ENCODE results near the gene PRRC2B. TPM values are rescaled to one million over a fixed set of nuclear protein-coding genes. Genes with fewer than 3 reads are reported as not detected.
"Not testable (repeated sequence)": the region's sequence is repeated elsewhere in the genome, so short reads cannot be mapped to it uniquely, and the experiment has no call there.

The PRRC2B gene
- total RNA-seq, 2 donors from 2014 or later = 94.7 to 197 TPM

DNA sequence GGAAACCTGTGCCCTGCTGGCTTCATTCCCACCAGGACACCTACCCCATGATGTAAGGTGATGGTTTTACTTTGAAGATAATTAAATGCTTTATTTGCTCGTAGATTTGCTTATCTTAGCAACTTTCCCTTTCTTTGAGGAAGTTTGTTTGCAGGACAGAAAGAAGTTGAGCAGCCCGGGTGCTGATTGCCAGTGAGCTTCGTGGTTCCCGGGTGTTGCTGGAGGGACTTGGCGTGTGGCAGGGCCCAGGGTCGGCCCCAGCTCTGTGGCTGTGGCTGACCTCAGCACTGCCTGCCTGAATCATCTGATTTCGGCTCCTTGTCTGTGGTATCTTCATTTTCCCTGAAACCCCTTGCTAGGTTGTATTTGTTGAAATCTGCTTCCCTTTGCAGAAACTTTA is 117.5 kb downstream of the PRRC2B start:
- DNase-seq (ENCODE audit: low spot score) = no peak
- Histone ChIP-seq H3K27ac (no peak overlapping the region), H3K36me3 (peaks cover 0 to 21% of the 10 kb centered on the region in 2 donors), H3K9me3 (no peaks in the 10 kb centered on the region), H3K4me1 (replicated peaks) (no peaks in the 10 kb centered on the region), H3K4me3 (no peak overlapping the region), H3K27me3 (replicated peaks; ENCODE audit: insufficient read depth) (no peaks in the 10 kb centered on the region)
- WGBS = 63% methylated on average over 7 of the region's 7 CpGs
- intact Hi-C loops (cut with DNase I) = loop anchor here (10.0 kb wide), 1 partner anchor 233 kb away; the partner anchor contains the start of gene RAPGEF1
- TF ChIP-seq POLR2AphosphoS5 (IDR thresholded peaks at IDR 0.05) (no peak), POLR2A (IDR thresholded peaks at IDR 0.05) (no peak)
- TF ChIP-seq, protein P1, sequence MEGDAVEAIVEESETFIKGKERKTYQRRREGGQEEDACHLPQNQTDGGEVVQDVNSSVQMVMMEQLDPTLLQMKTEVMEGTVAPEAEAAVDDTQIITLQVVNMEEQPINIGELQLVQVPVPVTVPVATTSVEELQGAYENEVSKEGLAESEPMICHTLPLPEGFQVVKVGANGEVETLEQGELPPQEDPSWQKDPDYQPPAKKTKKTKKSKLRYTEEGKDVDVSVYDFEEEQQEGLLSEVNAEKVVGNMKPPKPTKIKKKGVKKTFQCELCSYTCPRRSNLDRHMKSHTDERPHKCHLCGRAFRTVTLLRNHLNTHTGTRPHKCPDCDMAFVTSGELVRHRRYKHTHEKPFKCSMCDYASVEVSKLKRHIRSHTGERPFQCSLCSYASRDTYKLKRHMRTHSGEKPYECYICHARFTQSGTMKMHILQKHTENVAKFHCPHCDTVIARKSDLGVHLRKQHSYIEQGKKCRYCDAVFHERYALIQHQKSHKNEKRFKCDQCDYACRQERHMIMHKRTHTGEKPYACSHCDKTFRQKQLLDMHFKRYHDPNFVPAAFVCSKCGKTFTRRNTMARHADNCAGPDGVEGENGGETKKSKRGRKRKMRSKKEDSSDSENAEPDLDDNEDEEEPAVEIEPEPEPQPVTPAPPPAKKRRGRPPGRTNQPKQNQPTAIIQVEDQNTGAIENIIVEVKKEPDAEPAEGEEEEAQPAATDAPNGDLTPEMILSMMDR (IDR thresholded peaks at IDR 0.05) = no peak

- Histone ChIP-seq H3K27me3 (replicated peaks; ENCODE audit: insufficient read depth) (no peaks in the 10 kb centered on the region), H3K36me3 (peaks cover 0 to 25% of the 10 kb centered on the region in 2 donors), H3K27ac (no peak overlapping the region), H3K4me1 (replicated peaks) (no peaks in the 10 kb centered on the region), H3K4me3 (no peak overlapping the region), H3K9me3 (no peaks in the 10 kb centered on the region)
- intact Hi-C loops (cut with DNase I) = loop anchor here (10.0 kb wide), 1 partner anchor 233 kb away; the partner anchor contains the start of gene RAPGEF1
- no peak for DNase-seq (ENCODE audit: low spot score)
- WGBS = 96% methylated on average over 6 of the region's 6 CpGs
- TF ChIP-seq POLR2AphosphoS5 (IDR thresholded peaks at IDR 0.05) = no peak
- TF ChIP-seq, protein P1 (IDR thresholded peaks at IDR 0.05) = no peak
- TF ChIP-seq POLR2A (IDR thresholded peaks at IDR 0.05) = no peak
These were observed 118.0 kb downstream of the PRRC2B start for GRCh38 chr9:131511880-131512279.

DNA sequence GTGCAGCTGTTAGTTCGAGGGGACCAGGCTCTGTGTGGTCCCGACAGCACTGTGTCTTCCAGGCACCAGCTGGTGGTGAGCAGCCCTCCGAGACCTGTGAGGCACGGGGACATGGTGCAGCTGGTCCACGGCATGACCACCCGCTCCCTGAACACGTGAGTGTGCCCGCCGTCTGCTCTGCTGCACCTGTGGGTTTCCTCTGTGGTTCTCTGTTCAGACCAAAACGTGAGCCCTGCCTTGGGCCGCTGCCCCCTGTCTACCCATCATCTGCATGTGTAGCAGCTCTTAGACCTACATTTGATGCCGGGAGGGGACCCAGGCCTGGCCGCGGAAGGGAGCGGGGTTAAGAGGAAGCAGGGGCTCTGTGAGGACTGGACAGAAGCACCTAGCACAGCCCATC is 119.3 kb downstream of the PRRC2B start:
- DNase-seq (ENCODE audit: low spot score) = no peak
- Histone ChIP-seq H3K27ac (no peak overlapping the region), H3K36me3 (peaks cover 0 to 25% of the 10 kb centered on the region in 2 donors), H3K9me3 (no peaks in the 10 kb centered on the region), H3K4me3 (no peak overlapping the region), H3K4me1 (replicated peaks) (no peaks in the 10 kb centered on the region), H3K27me3 (replicated peaks; ENCODE audit: insufficient read depth) (no peaks in the 10 kb centered on the region)
- intact Hi-C loops (cut with DNase I) = loop anchor here (10.0 kb wide), 1 partner anchor 232 kb away; the partner anchor contains the start of gene RAPGEF1
- no peak for TF ChIP-seq POLR2A (IDR thresholded peaks at IDR 0.05)
- TF ChIP-seq, protein P1 (IDR thresholded peaks at IDR 0.05) = no peak
- no peak for TF ChIP-seq POLR2AphosphoS5 (IDR thresholded peaks at IDR 0.05)
- 93% methylated on average over 15 of the region's 15 CpGs for WGBS

DNA sequence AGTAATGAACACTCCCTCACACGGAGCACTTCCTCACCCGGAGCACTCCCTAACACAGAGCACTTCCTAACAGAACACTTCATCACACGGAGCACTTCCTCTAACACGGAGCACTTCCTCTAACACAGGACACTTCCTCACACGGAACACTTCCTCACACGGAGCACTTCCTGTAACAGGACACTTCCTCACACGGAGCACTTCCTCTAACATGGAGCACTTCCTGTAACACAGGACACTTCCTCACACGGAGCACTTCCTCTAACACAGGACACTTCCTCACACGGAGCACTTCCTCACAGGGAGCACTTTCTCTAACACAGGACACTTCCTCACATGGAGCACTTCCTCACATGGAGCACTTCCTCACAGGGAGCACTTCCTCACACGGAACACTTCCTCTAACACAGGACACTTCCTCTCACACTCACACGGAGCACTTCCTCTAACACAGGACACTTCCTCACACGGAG is 121.7 kb downstream of the PRRC2B start:
- DNase-seq (ENCODE audit: low spot score); H3K4me1 ChIP-seq (replicated peaks); H3K27me3 ChIP-seq (replicated peaks; ENCODE audit: insufficient read depth); H3K4me3 ChIP-seq; H3K27ac ChIP-seq; H3K9me3 ChIP-seq: not testable (repeated sequence)
- 74% methylated on average over 8 of the region's 12 CpGs for WGBS
- peaks cover 14 to 43% of the 10 kb centered on the region in 2 donors for H3K36me3 ChIP-seq
- intact Hi-C loops (cut with DNase I) = loop anchor here (10.0 kb wide), 1 partner anchor 229 kb away; the partner anchor contains the start of gene RAPGEF1

- Histone ChIP-seq H3K9me3 (no peaks in the 10 kb centered on the region), H3K27ac (no peak overlapping the region), H3K4me1 (replicated peaks) (no peaks in the 10 kb centered on the region), H3K4me3 (no peak overlapping the region), H3K36me3 (peaks cover 15 to 40% of the 10 kb centered on the region in 2 donors), H3K27me3 (replicated peaks; ENCODE audit: insufficient read depth) (no peaks in the 10 kb centered on the region)
- TF ChIP-seq POLR2AphosphoS5 (IDR thresholded peaks at IDR 0.05) (no peak), POLR2A (IDR thresholded peaks at IDR 0.05) (no peak)
- TF ChIP-seq, protein P1 (IDR thresholded peaks at IDR 0.05) = no peak
- DNase-seq (ENCODE audit: low spot score) = no peak
- WGBS = 82% methylated on average over 14 of the region's 15 CpGs
- intact Hi-C loops (cut with DNase I) = loop anchor here (10.0 kb wide), 1 partner anchor 229 kb away; the partner anchor contains the start of gene RAPGEF1
These were observed 122.2 kb downstream of the PRRC2B start for GRCh38 chr9:131516100-131516499.

Measured in prostate gland (tissue), 2 donors.